Measurements from ENCODE around the gene UBIAD1.
"Not testable (repeated sequence)": the region's sequence is repeated elsewhere in the genome, so short reads cannot be mapped to it uniquely, and the experiment has no call there.

The UBIAD1 gene

GRCh38 chr1:11279630-11280029, 6.6 kb downstream of the UBIAD1 start:
- no peak for DNase-seq

DNA sequence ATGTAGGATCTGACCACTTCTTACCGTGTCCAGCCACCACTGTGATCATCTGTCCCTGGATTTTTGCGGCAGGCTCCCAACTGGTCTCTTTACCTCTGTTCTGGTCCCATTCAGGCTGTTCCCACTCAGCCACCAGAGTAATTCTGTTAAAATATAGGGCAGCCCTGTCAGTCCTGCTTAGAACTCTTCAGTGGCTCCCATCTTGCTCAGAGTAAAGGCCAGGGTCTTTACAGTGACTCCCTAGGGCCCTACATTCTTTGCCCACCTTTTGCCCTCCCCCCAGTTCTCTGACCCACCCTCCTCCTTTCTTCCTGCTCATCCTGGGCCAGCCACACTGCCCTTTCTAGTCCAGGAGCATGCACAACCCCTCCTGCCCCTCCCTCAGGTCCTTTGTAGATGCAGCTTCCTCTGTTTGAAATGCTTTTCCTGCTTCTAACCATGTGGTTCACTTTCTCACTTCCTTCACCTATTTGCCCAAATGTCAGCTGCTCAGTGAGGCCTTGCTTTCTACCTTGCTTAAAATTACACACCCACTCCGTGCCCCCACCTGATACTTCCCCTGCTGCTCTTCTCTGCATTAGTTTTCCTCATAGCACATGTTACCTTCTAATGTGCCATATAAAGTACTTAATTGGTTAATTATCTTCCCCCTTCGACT, 7.8 kb downstream of the UBIAD1 start:
- no peak for DNase-seq

- DNase-seq: peak; percentile 98
Measured at GRCh38 chr1:11281518-11282331, 8.7 kb downstream of the UBIAD1 start.

GRCh38 chr1:11283151-11283550, 10.2 kb downstream of the UBIAD1 start:
- DNase-seq: no peak

- no peak for DNase-seq
Measured at GRCh38 chr1:11284784-11285183, 11.8 kb downstream of the UBIAD1 start.

GRCh38 chr1:11285883-11286734, 13.1 kb downstream of the UBIAD1 start:
- DNase-seq: peak; percentile 16

DNA sequence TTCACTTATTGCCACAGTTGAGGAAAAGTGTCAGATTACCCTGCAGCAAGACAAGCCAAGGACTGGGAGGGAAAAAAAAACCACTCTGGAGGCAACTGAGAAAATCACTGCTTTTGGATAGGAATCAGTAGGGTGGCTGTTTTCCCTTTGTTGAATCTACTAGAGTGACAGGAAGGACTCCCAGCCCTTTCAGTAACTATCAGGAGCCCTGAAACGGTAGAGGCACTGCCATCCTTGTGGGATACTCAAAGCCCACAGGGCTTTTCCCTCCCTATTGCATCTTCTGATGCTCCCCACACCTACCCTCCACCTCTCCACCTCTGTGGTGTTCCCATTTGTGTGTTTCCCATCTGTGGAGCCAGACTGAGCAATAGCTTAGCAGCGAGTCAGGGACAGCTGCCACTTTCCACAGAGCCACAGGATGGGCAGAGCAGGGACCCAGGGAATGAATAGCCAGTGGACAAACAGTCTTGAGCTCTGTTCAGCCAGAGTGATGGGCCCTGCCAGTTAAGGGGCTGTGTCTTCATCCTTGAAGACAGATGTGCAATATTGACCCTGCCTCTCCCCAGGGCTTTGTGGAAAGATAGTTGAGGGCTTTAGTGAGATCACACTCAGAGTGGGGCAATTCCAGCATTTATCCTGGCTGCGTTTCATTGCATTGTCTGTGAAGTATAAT, 13.9 kb downstream of the UBIAD1 start:
- DNase-seq: peak; percentile 36

DNA sequence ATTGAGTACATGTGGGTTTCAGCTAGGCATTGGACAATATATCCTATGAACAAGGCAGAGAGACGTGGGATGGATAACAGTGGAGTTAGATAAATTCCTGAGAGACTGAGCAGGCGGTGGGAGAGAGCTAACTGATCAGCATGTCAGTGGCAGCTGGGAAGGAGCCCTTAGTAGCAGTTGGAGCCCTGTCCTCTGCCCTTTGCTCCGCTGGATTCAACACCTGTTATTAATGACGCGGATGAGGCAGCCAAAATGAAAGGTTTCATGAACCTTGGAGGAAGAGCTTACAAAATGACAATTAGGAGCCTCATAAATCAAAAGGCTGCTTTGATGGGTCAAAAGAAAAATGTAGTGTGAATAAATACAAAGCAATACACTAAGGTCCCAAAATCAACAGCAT, 16.1 kb downstream of the UBIAD1 start:
- no peak for DNase-seq

- DNase-seq: no peak
Measured at GRCh38 chr1:11291049-11291448, 18.1 kb downstream of the UBIAD1 start.

- DNase-seq: no peak
Measured at GRCh38 chr1:11293856-11294255, 20.9 kb downstream of the UBIAD1 start.

DNA sequence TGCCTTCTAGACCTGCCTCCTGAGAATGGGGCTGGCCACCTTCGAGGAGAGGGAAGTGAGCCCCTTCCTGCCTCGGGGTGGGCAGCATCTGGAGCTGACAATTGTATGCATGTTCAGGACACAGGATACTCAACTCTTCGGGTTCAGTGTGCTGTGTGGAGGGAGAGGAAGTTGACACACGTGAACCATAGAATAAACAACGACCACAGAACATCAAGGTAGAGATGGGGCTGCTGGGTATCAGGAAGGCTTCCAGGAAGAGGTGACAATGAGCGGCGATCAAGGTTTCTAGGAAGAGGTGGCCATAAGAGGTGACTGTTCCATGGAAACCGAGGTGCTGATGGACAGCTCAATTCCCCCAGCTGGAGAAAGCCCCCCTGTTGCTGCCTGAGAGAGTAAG, 22.0 kb downstream of the UBIAD1 start:
- no peak for DNase-seq

DNA sequence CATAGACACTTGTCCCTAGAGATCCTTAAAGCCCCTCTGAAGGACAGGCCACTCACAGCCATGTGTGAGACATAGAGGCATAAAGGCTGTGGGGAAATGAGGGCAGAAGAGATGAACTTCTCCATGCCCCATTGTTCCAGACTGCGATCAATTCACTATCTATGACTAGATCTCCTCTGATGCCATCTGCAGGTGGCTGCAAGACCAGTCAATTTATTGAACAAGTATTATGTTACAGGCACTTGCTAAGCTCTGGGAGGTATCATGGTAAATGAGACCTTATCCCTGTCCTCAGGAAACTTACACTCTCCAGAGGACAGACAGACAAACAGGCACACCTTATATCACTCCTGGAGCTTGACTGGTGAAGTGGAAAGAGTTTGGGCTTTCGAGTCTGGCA, 22.9 kb downstream of the UBIAD1 start:
- DNase-seq: no peak

GRCh38 chr1:11297774-11298173, 24.8 kb downstream of the UBIAD1 start:
- DNase-seq: not testable (repeated sequence)

DNA sequence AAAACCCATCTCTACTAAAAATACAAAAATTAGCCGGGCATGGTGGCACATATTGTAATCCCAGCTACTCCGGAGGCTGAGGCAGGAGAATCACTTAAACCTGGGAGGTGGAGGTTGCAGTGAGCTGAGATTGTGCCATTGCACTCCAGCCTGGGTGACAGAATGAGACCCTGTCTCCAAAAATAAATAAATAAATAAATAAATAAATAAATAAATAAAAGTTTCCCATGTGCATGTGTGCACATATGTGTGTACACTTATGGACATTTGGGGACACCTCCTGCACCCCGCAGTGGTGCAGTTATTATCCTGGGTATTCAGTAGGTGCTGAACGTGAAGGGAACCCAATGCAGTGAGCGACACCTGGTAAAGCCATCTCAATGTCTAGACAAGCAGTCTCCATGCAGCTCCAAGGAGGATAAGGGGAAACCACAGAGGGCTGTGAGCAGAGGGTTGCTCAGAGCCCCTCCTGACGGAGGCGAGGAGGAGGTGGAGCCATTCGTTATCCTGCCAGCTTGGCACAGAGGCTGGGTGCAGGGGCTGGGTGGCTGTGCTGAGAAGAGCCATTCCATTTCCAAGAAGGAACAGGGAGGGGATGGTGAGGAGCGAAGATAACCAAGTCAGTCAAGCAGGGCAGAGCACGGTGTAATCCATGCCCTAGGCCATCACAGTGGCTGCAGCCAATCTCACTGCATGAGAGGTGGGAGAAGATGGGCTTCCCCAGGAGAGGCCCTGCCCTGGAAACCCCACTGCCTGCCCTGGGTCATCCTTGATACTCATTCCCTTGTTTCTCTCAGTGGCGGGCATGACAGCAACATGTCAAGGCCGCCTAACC, 25.6 kb downstream of the UBIAD1 start:
- DNase-seq: no peak

DNA sequence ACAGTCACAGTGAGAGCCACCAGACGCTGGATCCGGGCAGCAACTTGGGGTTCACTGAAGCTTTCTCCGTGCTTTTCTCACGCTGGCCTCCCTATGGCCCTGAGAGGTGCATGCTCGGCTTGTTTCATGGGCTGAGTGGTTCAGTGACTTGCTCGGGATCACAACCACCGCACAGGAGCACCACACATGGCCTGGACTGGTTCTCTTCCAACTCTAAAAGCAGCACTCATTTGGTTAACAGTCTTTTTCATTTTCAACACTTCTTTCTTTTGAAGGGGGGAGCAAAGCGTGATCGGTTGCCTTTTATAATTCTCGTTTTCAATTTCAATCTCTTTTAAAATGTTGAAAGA, 26.2 kb downstream of the UBIAD1 start:
- DNase-seq: no peak

DNA sequence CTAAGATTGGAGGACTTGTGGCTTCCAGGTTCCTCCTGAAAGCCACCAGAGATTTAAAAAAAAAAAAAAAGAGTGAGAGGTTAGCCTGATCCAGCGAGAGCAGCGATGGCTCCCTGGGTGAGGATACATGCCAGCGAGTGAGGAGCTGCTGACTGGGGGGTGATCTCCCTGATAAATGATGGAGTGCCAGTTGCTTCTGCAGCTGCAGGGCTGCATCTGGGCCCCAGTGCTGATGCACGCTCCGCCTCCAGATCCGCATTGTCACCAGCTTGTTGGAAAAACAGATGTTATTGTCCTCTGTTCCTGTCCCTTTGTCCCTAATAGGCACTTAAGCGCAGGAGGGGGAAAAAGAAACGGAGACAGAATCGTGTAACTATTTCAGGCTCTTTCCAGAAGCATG, 28.6 kb downstream of the UBIAD1 start:
- DNase-seq: no peak

- no peak for DNase-seq
Measured at GRCh38 chr1:11302366-11302765, 29.4 kb downstream of the UBIAD1 start.

DNA sequence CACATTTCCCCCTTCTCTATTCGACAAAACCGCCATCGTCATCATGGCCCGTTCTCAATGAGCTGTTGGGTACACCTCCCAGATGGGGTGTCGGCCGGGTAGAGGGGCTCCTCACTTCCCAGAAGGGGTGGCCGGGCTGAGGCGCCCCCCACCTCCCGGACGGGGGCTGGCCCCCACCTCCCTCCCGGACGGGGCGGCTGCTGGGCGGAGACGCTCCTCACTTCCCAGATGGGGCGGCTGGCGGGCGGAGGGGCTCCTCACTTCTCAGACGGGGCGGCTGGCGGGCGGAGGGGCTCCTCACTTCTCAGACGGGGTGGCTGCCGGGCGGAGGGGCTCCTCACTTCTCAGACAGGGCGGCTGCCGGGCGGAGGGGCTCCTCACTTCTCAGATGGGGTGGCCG, 32.5 kb downstream of the UBIAD1 start:
- not testable (repeated sequence) for DNase-seq

DNA sequence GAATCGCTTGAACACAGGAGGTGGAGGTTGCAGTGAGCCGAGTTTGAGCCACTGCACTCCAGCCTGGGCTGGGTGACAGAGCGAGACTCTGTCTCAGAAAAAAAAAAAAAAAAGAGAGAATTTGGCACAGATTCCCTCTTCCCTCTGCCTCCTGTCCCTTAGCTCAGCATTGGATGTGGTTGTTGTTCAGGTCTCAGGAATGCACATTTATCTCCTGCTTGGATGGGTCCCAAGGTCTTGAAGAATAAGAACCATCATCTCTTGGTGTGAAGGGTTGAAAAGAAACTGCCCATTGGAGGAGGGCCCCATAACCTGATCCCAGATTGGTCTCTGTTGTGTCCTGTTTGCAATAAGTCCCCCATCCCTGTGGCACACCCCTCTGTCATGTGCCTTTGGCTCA, 34.9 kb downstream of the UBIAD1 start:
- peak; percentile 13 for DNase-seq

DNA sequence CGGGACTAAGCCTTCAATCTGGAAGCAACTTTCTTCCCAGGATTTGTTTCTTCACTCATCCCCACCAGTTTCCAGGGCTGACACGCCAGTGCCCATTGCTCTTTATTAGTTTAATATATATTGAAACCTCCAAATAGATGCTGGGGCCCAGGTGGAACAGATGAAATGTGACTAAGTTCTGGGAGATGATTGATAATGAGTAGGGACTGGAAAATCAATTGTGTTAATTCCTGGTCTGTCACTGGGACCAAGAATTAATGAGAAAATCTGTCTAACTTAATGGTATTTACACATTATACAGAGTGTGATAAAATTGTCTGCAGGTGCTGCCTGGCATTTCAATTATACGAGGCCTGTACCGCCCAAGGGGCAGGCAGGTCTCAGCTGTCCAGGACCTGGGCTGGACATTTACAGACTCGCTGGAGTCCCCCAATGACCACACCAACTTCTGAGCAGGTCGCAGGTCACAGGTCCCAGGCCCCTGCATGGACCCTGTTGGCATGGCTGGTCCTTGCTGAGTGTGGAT, 35.8 kb downstream of the UBIAD1 start:
- DNase-seq: no peak

DNA sequence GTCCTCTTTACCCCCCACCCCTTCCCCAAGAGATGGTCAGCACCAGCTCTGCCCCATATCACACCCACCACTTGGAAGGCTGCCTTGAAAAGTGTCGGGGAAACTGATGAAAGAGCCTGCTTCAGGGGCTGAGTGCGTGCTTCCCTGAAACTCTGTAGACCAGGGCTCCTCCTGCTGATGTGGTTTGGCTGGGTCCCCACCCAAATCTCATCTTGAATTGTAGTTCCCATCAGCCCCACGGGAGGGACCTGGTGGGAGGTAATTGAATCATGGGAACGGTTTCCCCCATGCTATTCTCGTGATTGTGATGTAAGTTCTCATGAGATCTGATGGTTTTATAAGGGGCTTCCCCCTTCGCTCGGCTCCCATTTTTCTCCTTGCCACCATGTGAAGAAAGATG, 36.4 kb downstream of the UBIAD1 start:
- no peak for DNase-seq
